DMS 273 (cell line): ENCODE results near the gene CHDH.

Source experiments
- DNase-seq: peaks from one replicate; lab custom pipeline; 2025; ENCODE audit not compliant: unreplicated experiment; lab: John Stamatoyannopoulos, UW

Gene CHDH

GRCh38 chr3:53809764-53810400 is 36.3 kb downstream of the CHDH start:
- no peak for DNase-seq

GRCh38 chr3:53809267-53809666 is 37.0 kb downstream of the CHDH start:
- DNase-seq: no peak

GRCh38 chr3:53808496-53808895 is 37.7 kb downstream of the CHDH start:
- DNase-seq: no peak

GRCh38 chr3:53807117-53807810 is 39.0 kb downstream of the CHDH start:
- no peak for DNase-seq

GRCh38 chr3:53806182-53807116 is 39.8 kb downstream of the CHDH start:
- DNase-seq: no peak

GRCh38 chr3:53805463-53806159 is 40.6 kb downstream of the CHDH start:
- no peak for DNase-seq

GRCh38 chr3:53804697-53805462 is 41.3 kb downstream of the CHDH start:
- DNase-seq: no peak

- no peak for DNase-seq
Observed at GRCh38 chr3:53803816-53804695, 42.2 kb downstream of the CHDH start.

- no peak for DNase-seq
Observed at GRCh38 chr3:53803124-53803815, 42.9 kb downstream of the CHDH start.

- DNase-seq: no peak
Observed at GRCh38 chr3:53802256-53802880, 43.9 kb downstream of the CHDH start.

- no peak for DNase-seq
Observed at GRCh38 chr3:53801319-53801718, 44.9 kb downstream of the CHDH start.

- DNase-seq: no peak
Observed at GRCh38 chr3:53800041-53800906, 45.9 kb downstream of the CHDH start.

GRCh38 chr3:53799338-53799865 is 46.8 kb downstream of the CHDH start:
- no peak for DNase-seq

GRCh38 chr3:53798144-53798543 is 48.1 kb downstream of the CHDH start:
- no peak for DNase-seq

GRCh38 chr3:53795789-53796560 is 50.2 kb downstream of the CHDH start:
- DNase-seq: peak; percentile 79

GRCh38 chr3:53795176-53795575 is 51.0 kb downstream of the CHDH start:
- DNase-seq: no peak
